OCI-LY7 (cell line): ENCODE data around the gene UBA1.

Experiments used
- EZH2phosphoT487 ChIP-seq: fragments of 200-600 bp; sonication (generic); IDR thresholded peaks from 2 replicates; pipeline ENCODE4 v1.6.1; 2018; ENCODE audit warnings: low read depth, borderline replicate concordance, mild to moderate bottlenecking, mixed run types, antibody characterized with exemption, low read length, moderate library complexity, mixed read lengths
- TF ChIP-seq, protein P1 (sequence below): fragments of 200-600 bp; sonication (generic); conservative IDR thresholded peaks from 2 replicates; pipeline ENCODE4 v1.5.1; 2014; ENCODE audit warnings: mild to moderate bottlenecking, antibody characterized with exemption, low read length, moderate library complexity, mixed read lengths

- TF ChIP-seq, protein P1, sequence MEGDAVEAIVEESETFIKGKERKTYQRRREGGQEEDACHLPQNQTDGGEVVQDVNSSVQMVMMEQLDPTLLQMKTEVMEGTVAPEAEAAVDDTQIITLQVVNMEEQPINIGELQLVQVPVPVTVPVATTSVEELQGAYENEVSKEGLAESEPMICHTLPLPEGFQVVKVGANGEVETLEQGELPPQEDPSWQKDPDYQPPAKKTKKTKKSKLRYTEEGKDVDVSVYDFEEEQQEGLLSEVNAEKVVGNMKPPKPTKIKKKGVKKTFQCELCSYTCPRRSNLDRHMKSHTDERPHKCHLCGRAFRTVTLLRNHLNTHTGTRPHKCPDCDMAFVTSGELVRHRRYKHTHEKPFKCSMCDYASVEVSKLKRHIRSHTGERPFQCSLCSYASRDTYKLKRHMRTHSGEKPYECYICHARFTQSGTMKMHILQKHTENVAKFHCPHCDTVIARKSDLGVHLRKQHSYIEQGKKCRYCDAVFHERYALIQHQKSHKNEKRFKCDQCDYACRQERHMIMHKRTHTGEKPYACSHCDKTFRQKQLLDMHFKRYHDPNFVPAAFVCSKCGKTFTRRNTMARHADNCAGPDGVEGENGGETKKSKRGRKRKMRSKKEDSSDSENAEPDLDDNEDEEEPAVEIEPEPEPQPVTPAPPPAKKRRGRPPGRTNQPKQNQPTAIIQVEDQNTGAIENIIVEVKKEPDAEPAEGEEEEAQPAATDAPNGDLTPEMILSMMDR: no peak
- TF ChIP-seq EZH2phosphoT487: no peak
Measured at GRCh38 chrX:47170861-47171692, 22.6 kb upstream of the UBA1 start.
